Raji (cell line): ENCODE data around the gene OTOG.

ENCODE experiments used
- POLR2A ChIP-seq: IDR thresholded peaks from 2 replicates; pipeline ENCODE4 v1.6.1; 2011; ENCODE audit warnings: low read depth, low read length, control low read depth; ENCODE audit not compliant: insufficient read depth

Gene OTOG

DNA sequence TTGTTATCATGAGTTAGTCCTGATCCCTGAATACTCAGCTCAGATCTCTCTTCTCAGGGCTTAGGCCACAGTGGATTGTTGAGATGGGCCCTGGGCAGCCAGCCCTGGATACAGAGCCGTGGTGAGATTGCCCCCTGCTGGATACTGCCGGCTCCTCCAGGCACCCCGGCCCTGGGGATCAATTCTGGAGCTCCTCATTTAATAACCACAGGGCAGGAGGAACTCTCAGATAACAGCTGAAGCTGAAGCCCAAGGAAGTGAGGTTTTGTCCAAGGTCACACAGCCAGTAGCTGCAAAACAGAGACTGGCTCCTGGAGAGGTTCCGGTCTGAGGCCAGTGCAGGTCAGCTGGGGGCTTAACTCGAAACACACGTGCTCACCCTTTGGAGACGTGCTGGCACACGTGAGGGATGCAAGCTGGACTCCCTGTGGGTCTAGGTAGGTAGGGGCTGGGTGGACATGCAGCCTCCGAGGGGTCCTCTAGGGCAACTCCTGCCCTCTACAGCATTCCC lies 18.8 kb upstream of the OTOG start:
- TF ChIP-seq POLR2A, result no peak

DNA sequence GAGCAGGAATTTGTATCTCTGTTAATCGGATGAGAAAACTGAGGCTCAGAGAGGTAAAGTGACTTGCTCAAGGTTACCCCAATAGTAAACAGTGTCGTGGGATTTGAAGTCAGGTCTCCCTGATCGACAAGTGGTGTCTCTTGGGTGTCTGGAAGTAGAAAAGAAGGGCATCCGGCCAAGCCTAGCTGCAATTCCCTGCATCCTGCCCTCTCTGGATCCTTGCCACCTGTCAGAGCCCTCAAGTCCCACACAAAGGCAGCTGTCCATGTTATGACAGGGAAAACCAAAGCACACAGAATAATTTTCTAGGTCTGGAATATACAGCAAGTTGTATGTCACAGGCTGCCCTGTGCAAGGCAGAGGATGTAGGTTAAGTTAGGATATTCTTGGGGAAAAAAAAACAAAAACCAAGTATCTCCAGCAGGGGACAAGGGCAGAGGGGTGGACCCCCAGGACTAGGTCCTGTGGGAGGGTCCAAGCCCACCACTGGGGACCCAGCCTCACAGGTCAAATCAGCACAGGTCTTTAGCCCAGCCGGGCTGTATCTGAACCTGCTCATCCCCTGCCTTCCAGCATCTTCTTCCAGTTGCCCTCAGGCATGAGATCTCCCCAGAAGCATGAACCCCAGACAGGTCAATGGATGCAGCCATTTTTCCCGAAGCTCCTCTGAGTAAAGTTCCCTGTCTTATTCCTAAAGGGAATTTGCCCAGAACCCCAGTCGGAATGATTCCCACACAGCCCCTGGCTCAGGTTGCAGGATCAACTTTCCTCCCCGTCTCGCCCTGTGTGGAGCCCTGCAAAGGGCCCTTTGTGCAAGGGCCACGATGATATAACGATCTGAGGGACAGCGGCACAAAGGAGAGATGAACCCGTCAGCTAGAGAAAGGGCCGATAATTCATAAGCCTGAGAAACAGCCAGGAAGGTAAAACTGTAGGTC lies 17.9 kb upstream of the OTOG start:
- no peak for TF ChIP-seq POLR2A

DNA sequence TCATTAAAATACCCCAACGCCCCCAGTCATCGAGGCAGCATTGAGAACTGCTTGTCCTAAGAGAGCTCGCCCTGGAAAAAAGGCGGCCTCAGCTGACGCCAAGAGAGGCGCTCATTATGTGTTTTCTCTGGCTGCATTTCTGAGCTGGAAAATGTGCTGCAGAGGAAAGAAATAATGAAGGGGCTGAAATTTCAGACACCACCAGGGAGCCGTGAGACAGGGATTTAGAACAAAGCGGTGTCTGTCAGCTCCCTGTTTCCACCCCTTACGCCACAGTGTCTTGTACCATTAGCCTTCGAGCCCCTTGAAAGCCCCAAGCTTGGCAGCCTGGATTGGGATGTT lies 17.2 kb upstream of the OTOG start:
- no peak for TF ChIP-seq POLR2A

- TF ChIP-seq POLR2A, result no peak
Measured at GRCh38 chr11:17531071-17531600, 15.9 kb upstream of the OTOG start.

- TF ChIP-seq POLR2A, result no peak
Measured at GRCh38 chr11:17531636-17532113, 15.4 kb upstream of the OTOG start.

- no peak for TF ChIP-seq POLR2A
Measured at GRCh38 chr11:17532784-17533183, 14.3 kb upstream of the OTOG start.

GRCh38 chr11:17533341-17533740 lies 13.7 kb upstream of the OTOG start:
- TF ChIP-seq POLR2A, result no peak

DNA sequence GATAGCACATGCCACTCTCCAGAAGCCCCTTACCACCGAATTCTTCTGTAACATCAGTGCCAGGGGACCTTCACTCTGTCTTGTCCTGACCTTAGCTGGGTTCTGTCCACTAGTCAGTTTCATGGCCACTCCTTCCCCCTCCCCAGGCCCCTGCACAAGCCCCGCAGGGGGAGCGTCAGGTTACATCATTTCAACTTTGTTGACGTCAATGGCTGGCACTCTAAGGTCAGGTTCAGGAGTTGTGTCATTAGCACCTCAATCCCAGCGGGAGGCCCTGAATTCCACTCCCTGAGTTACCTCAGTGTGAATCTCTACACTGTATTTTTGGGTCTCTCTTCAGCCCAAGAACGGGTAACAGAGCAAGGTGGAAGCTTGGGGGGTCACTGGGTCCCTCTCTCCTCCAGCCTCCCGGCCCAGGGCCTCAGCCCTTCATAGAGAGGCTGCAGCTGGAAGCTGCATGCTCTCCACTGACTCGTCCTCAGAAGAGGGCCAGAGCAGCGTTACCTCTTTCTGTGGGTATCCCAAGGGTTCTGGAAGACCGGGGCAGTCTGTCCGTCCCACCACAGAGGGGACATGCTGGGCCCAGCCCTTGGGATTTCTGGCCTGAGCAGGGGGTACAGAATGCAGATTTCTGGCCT lies 13.2 kb upstream of the OTOG start:
- TF ChIP-seq POLR2A, result no peak

DNA sequence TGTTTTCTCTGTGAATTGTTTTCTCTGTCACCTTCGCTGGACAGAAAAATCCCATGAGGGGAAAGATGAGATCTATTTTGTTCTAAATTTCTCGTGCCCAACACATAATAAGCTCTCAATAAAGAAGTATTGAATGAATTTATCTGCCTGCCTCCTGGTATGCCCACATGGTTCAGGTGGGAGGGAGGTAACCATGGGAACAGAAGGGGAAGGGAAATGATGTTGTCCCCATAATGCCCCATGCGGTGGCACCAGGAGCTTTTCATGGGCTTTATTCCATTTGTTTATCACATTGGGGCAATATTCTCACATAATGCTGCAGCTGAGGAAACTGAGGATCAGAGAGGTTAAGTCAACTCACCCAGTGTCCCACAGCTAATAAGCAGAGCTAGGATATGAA lies 11.6 kb upstream of the OTOG start:
- no peak for TF ChIP-seq POLR2A

DNA sequence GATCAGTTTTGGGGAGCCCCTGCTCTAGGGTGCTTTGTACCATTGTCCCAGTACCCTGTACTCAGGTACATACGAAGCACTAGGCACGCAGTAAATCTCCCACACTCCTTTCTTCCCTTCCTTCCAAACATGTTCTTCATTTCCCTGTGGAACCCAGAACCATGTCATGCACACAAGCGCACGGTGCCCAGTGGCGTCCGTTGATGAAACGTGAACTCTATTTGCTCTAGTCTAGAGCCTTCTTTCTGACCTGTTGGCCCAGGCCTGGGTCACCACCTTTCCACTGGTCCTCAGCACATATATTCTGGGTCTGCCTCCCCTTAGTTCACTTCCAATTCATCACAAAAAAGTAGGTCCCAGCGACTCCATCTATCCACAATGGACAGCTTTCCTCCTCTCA lies 9.8 kb upstream of the OTOG start:
- TF ChIP-seq POLR2A, result no peak

DNA sequence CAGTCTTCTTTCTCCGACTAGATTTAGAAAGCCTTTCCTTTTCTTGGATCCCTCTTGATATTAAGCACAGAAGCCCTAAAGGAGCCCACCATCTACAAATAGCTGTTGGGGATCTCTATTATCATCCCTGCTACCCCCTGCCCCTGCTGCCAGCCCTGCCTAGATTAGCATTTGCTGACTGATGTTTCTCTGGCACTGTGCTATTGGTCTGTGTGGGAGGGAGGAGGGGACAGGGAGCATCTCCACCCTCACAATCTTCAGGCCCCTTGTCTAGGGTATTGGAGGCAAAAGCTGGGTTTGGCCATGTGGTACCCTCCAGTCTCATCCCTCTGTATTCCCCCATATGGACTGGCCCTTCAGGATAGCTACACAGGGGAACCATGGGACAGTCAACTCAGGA lies 9.0 kb upstream of the OTOG start:
- TF ChIP-seq POLR2A, result no peak

- TF ChIP-seq POLR2A, result no peak
Measured at GRCh38 chr11:17538731-17539130, 8.3 kb upstream of the OTOG start.

DNA sequence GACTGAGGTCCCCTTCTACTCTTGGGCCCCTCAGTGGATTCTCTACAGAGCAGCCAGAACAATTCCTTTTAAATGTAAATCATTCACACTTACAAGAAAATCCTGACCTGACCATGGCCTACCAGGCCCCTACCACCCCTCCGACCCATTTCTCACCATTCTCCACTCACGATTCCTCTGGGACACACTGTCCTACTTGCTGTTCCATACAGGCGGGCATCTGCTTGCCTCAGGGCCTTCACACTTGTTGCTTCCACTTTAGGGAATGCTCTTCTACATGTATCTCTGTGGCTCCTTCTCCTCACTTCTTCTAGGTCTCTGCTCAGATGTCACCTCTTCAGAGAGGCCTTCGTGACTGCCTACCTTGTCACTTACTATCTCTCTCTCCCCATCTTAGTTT lies 6.3 kb upstream of the OTOG start:
- TF ChIP-seq POLR2A, result no peak

GRCh38 chr11:17541330-17541885 lies 5.7 kb upstream of the OTOG start:
- no peak for TF ChIP-seq POLR2A

- TF ChIP-seq POLR2A, result no peak
Measured at GRCh38 chr11:17542249-17542648, 4.8 kb upstream of the OTOG start.

- no peak for TF ChIP-seq POLR2A
Measured at GRCh38 chr11:17543041-17543440, 4.0 kb upstream of the OTOG start.
